Measurements from ENCODE around the gene RTN4RL1.

Gene RTN4RL1

GRCh38 chr17:1907909-1908698 is 117.0 kb downstream of the RTN4RL1 start:
- H3K9me3 ChIP-seq (ENCODE audit: control insufficient read depth, insufficient read depth, low read depth, low read length): no peaks in the 10 kb centered on the region
- H3K9ac ChIP-seq (ENCODE audit: low read length): peak overlapping the region; percentile 22
- no peaks in the 10 kb centered on the region for H3K36me3 ChIP-seq (ENCODE audit: control insufficient read depth, insufficient read depth, low read length)
- no peak overlapping the region for H3K27ac ChIP-seq (ENCODE audit: low read depth, low read length)
- H3K4me1 ChIP-seq (ENCODE audit: control insufficient read depth, insufficient read depth, low read length): peaks cover 3% of the 10 kb centered on the region; the same call in 1 of the 2 replicates
- peaks cover 95% of the 10 kb centered on the region for H3K27me3 ChIP-seq (ENCODE audit: control insufficient read depth, insufficient read depth, low read length)
- H3K4me3 ChIP-seq (ENCODE audit: low read depth, low read length): peak overlapping the region; percentile 51

GRCh38 chr17:1907216-1907631 is 117.9 kb downstream of the RTN4RL1 start:
- Histone ChIP-seq H3K27me3 (ENCODE audit: control insufficient read depth, insufficient read depth, low read length) (peaks cover 88% of the 10 kb centered on the region), H3K36me3 (ENCODE audit: control insufficient read depth, insufficient read depth, low read length) (no peaks in the 10 kb centered on the region), H3K4me1 (ENCODE audit: control insufficient read depth, insufficient read depth, low read length) (peaks cover 3% of the 10 kb centered on the region; the same call in 1 of the 2 replicates), H3K9ac (ENCODE audit: low read length) (no peak overlapping the region), H3K4me3 (ENCODE audit: low read depth, low read length) (no peak overlapping the region), H3K27ac (ENCODE audit: low read depth, low read length) (no peak overlapping the region), H3K9me3 (ENCODE audit: control insufficient read depth, insufficient read depth, low read depth, low read length) (no peaks in the 10 kb centered on the region)

GRCh38 chr17:1906662-1907101 is 118.5 kb downstream of the RTN4RL1 start:
- Histone ChIP-seq H3K27ac (ENCODE audit: low read depth, low read length) (no peak overlapping the region), H3K9me3 (ENCODE audit: control insufficient read depth, insufficient read depth, low read depth, low read length) (no peaks in the 10 kb centered on the region), H3K36me3 (ENCODE audit: control insufficient read depth, insufficient read depth, low read length) (no peaks in the 10 kb centered on the region), H3K9ac (ENCODE audit: low read length) (no peak overlapping the region), H3K4me3 (ENCODE audit: low read depth, low read length) (no peak overlapping the region), H3K27me3 (ENCODE audit: control insufficient read depth, insufficient read depth, low read length) (peaks cover 83% of the 10 kb centered on the region), H3K4me1 (ENCODE audit: control insufficient read depth, insufficient read depth, low read length) (peaks cover 3% of the 10 kb centered on the region; the same call in 1 of the 2 replicates)

GRCh38 chr17:1905190-1905913 is 119.8 kb downstream of the RTN4RL1 start:
- Histone ChIP-seq H3K4me1 (ENCODE audit: control insufficient read depth, insufficient read depth, low read length) (peaks cover 3% of the 10 kb centered on the region; the same call in 1 of the 2 replicates), H3K36me3 (ENCODE audit: control insufficient read depth, insufficient read depth, low read length) (no peaks in the 10 kb centered on the region), H3K27ac (ENCODE audit: low read depth, low read length) (no peak overlapping the region), H3K4me3 (ENCODE audit: low read depth, low read length) (no peak overlapping the region), H3K27me3 (ENCODE audit: control insufficient read depth, insufficient read depth, low read length) (peaks cover 70% of the 10 kb centered on the region), H3K9ac (ENCODE audit: low read length) (no peak overlapping the region), H3K9me3 (ENCODE audit: control insufficient read depth, insufficient read depth, low read depth, low read length) (no peaks in the 10 kb centered on the region)

GRCh38 chr17:1904273-1905182 is 120.6 kb downstream of the RTN4RL1 start:
- H3K9me3 ChIP-seq (ENCODE audit: control insufficient read depth, insufficient read depth, low read depth, low read length): no peaks in the 10 kb centered on the region
- no peaks in the 10 kb centered on the region for H3K36me3 ChIP-seq (ENCODE audit: control insufficient read depth, insufficient read depth, low read length)
- H3K4me3 ChIP-seq (ENCODE audit: low read depth, low read length): no peak overlapping the region
- peaks cover 62% of the 10 kb centered on the region for H3K27me3 ChIP-seq (ENCODE audit: control insufficient read depth, insufficient read depth, low read length)
- H3K27ac ChIP-seq (ENCODE audit: low read depth, low read length): no peak overlapping the region
- peaks cover 3% of the 10 kb centered on the region; the same call in 1 of the 2 replicates for H3K4me1 ChIP-seq (ENCODE audit: control insufficient read depth, insufficient read depth, low read length)
- no peak overlapping the region for H3K9ac ChIP-seq (ENCODE audit: low read length)

GRCh38 chr17:1899403-1900000 is 125.6 kb downstream of the RTN4RL1 start:
- peaks cover 43% of the 10 kb centered on the region for H3K36me3 ChIP-seq (ENCODE audit: control insufficient read depth, insufficient read depth, low read length)
- H3K9me3 ChIP-seq (ENCODE audit: control insufficient read depth, insufficient read depth, low read depth, low read length): no peaks in the 10 kb centered on the region

GRCh38 chr17:1898872-1899271 is 126.3 kb downstream of the RTN4RL1 start:
- Histone ChIP-seq H3K27ac (ENCODE audit: low read depth, low read length) (no peak overlapping the region), H3K9ac (ENCODE audit: low read length) (no peak overlapping the region), H3K9me3 (ENCODE audit: control insufficient read depth, insufficient read depth, low read depth, low read length) (no peaks in the 10 kb centered on the region), H3K4me1 (ENCODE audit: control insufficient read depth, insufficient read depth, low read length) (no peaks in the 10 kb centered on the region), H3K36me3 (ENCODE audit: control insufficient read depth, insufficient read depth, low read length) (peaks cover 49% of the 10 kb centered on the region), H3K4me3 (ENCODE audit: low read depth, low read length) (no peak overlapping the region), H3K27me3 (ENCODE audit: control insufficient read depth, insufficient read depth, low read length) (peaks cover 6% of the 10 kb centered on the region; the same call in 1 of the 2 replicates)

More at GRCh38 chr17:1899403-1900000, 125.6 kb downstream of the RTN4RL1 start:
- Histone ChIP-seq H3K27me3 (ENCODE audit: control insufficient read depth, insufficient read depth, low read length) (peaks cover 12% of the 10 kb centered on the region), H3K9ac (ENCODE audit: low read length) (no peak overlapping the region), H3K4me1 (ENCODE audit: control insufficient read depth, insufficient read depth, low read length) (no peaks in the 10 kb centered on the region), H3K27ac (ENCODE audit: low read depth, low read length) (no peak overlapping the region), H3K4me3 (ENCODE audit: low read depth, low read length) (no peak overlapping the region)

GRCh38 chr17:1898332-1898731 is 126.8 kb downstream of the RTN4RL1 start:
- Histone ChIP-seq H3K4me1 (ENCODE audit: control insufficient read depth, insufficient read depth, low read length) (no peaks in the 10 kb centered on the region), H3K9me3 (ENCODE audit: control insufficient read depth, insufficient read depth, low read depth, low read length) (no peaks in the 10 kb centered on the region), H3K9ac (ENCODE audit: low read length) (no peak overlapping the region), H3K4me3 (ENCODE audit: low read depth, low read length) (no peak overlapping the region), H3K36me3 (ENCODE audit: control insufficient read depth, insufficient read depth, low read length) (peaks cover 54% of the 10 kb centered on the region), H3K27ac (ENCODE audit: low read depth, low read length) (no peak overlapping the region), H3K27me3 (ENCODE audit: control insufficient read depth, insufficient read depth, low read length) (peaks cover 2% of the 10 kb centered on the region; the same call in 1 of the 2 replicates)

GRCh38 chr17:1897105-1897656 is 128.0 kb downstream of the RTN4RL1 start:
- Histone ChIP-seq H3K4me3 (ENCODE audit: low read depth, low read length) (no peak overlapping the region), H3K36me3 (ENCODE audit: control insufficient read depth, insufficient read depth, low read length) (peaks cover 65% of the 10 kb centered on the region), H3K9ac (ENCODE audit: low read length) (no peak overlapping the region), H3K27me3 (ENCODE audit: control insufficient read depth, insufficient read depth, low read length) (no peaks in the 10 kb centered on the region), H3K9me3 (ENCODE audit: control insufficient read depth, insufficient read depth, low read depth, low read length) (no peaks in the 10 kb centered on the region), H3K4me1 (ENCODE audit: control insufficient read depth, insufficient read depth, low read length) (no peaks in the 10 kb centered on the region), H3K27ac (ENCODE audit: low read depth, low read length) (no peak overlapping the region)
